ENCODE measurements around the gene IRGQ. TPM values are rescaled to one million over a fixed set of nuclear protein-coding genes. Genes with fewer than 3 reads are reported as not detected.
A peak's percentile ranks its signal among the peaks of the same experiment; 100 is the strongest.

IRGQ gene
- total and polyA plus RNA-seq, 11 donors = 7.4 to 36.1 (median 24.2) TPM

- Histone ChIP-seq H3K27ac (peak overlapping the region in 11 of 12 donors; percentile 93 to 100 (median 97)), H3K36me3 (peaks cover 0 to 61% (median 52%) of the 10 kb centered on the region in 9 donors), H3K9me3 (no peaks in the 10 kb centered on the region), H3K27me3 (no peaks in the 10 kb centered on the region), H3K4me1 (peaks cover 8 to 46% (median 35%) of the 10 kb centered on the region in 12 donors), H3K4me3 (peak overlapping the region; percentile 47 to 90 (median 74))
- no peak for ATAC-seq
- no peak for DNase-seq
- no peak for TF ChIP-seq CTCF (IDR thresholded peaks at IDR 0.05)
- no peak for TF ChIP-seq POLR2A (IDR thresholded peaks at IDR 0.05)
- intact Hi-C loops (cut with DNase I) = loop anchor here in 7 of 10 donors (1.0 to 10.0 kb wide), 10 partner anchors 22 to 71 kb away; partner anchors contain the start of genes PINLYP (in 6 of the 7), XRCC1 (in 6 of the 7), ZNF575 (in 4 of the 7) and ZNF428 (in 1 of the 7)
- WGBS, 4 donors = 11 to 26% (median 25%) methylated on average over 5 to 7 of the region's 7 CpGs
Measured at GRCh38 chr19:43596842-43597461, 1.0 kb upstream of the IRGQ start.

GRCh38 chr19:43595605-43595998 lies 332 bp downstream of the IRGQ start:
- Histone ChIP-seq H3K36me3 (peaks cover 0 to 61% (median 54%) of the 10 kb centered on the region in 9 donors), H3K9me3 (no peaks in the 10 kb centered on the region), H3K4me3 (peak overlapping the region; percentile 45 to 90 (median 74)), H3K4me1 (peaks cover 8 to 41% (median 32%) of the 10 kb centered on the region in 12 donors), H3K27ac (peak overlapping the region in 11 of 12 donors; percentile 74 to 99 (median 92)), H3K27me3 (no peaks in the 10 kb centered on the region)
- intact Hi-C loops (cut with DNase I) = loop anchor here in 4 of 10 donors (2.0 to 10.0 kb wide), 5 partner anchors 15 to 63 kb away; partner anchors contain the start of gene ZNF575 (in 2 of the 4)
- DNase-seq (no peak), ATAC-seq (peak; percentile 0 to 32 (median 10))
- TF ChIP-seq CTCF (IDR thresholded peaks at IDR 0.05) = no peak
- WGBS, 4 donors = 1 to 5% (median 2%) methylated on average over 14 to 18 of the region's 18 CpGs

GRCh38 chr19:43594710-43595604 lies 977 bp downstream of the IRGQ start:
- Histone ChIP-seq H3K9me3 (no peaks in the 10 kb centered on the region), H3K27me3 (no peaks in the 10 kb centered on the region), H3K36me3 (peaks cover 0 to 61% (median 55%) of the 10 kb centered on the region in 9 donors), H3K4me3 (peak overlapping the region; percentile 45 to 90 (median 74)), H3K4me1 (peaks cover 8 to 41% (median 32%) of the 10 kb centered on the region in 12 donors), H3K27ac (peak overlapping the region in 11 of 12 donors; percentile 74 to 99 (median 92))
- intact Hi-C loops (cut with DNase I) = loop anchor here in 4 of 10 donors (2.0 to 10.0 kb wide), 5 partner anchors 14 to 63 kb away; partner anchors contain the start of gene ZNF575 (in 2 of the 4)
- no peak for TF ChIP-seq POLR2A (IDR thresholded peaks at IDR 0.05)
- TF ChIP-seq CTCF (IDR thresholded peaks at IDR 0.05) = peak in 11 of 12 donors; percentile 27 to 77 (median 42)
- ATAC-seq (peak in 2 of 4 donors; percentile 2 to 6), DNase-seq (peak in 4 of 5 donors; percentile 46 to 73 (median 56))
- 4 to 14% (median 4%) methylated on average over 31 to 64 of the region's 64 CpGs for WGBS, 4 donors
